GM12878 (cell line): Measurements from ENCODE around the gene MAB21L1. TPM values are rescaled to one million over a fixed set of nuclear protein-coding genes. Genes with fewer than 3 reads are reported as not detected.

ENCODE experiments used
- ATAC-seq: fragments of 200-7000 bp; cut with Tn5 transposase; 3 replicates; pipeline ENCODE4 v1.9.1; 2020; ENCODE audit warnings: mild to moderate bottlenecking, moderate library complexity
- BruUV-seq: library from RNA; stranded (reverse); fragments of 400-500 nt; replicated peaks from 2 replicates; lab custom pipeline; 2021; lab: Mats Ljungman, UMichigan
- CTCF ChIA-PET: fragments of 300-600 bp; sonication (Branson Sonifier 250); formaldehyde crosslinking; extraction: SDS; loops from one replicate; lab custom pipeline; 2021; ENCODE audit warnings: inconsistent platforms; lab: Yijun Ruan, JAX
- POLR2A ChIA-PET: fragments of 350-600 bp; formaldehyde crosslinking; extraction: SDS; loops from one replicate; lab custom pipeline; 2021; ENCODE audit warnings: inconsistent platforms; lab: Charles Lee
- RAD21 ChIA-PET: fragments of 300-600 bp; sonication (Branson Sonifier 250); formaldehyde crosslinking; loops from one replicate; lab custom pipeline; 2023; ENCODE audit warnings: antibody characterized with exemption; ENCODE audit not compliant: unreplicated experiment; lab: Charles Lee
- SMC1A ChIA-PET: fragments of 300-600 bp; sonication (Branson Sonifier 250); formaldehyde crosslinking; loops from one replicate; lab custom pipeline; 2023; ENCODE audit not compliant: unreplicated experiment, uncharacterized antibody; lab: Charles Lee
- DNase-seq: peaks from one replicate; pipeline ENCODE4 v3.0.0-alpha.2; 2011; ENCODE audit warnings: low read depth, low spot score
- FAIRE-seq: peaks from 3 replicates; lab custom pipeline; 2011; peaks lifted over from hg19 to GRCh38; lab: Jason Lieb, UNC
- H2AFZ ChIP-seq: 2 replicates; pipeline ENCODE4 v1.6.0; 2011; ENCODE audit warnings: low read depth, low read length, control low read depth; ENCODE audit not compliant: control insufficient read depth
- H3K27ac ChIP-seq: 2 replicates; pipeline ENCODE4 v1.5.1; 2011; ENCODE audit warnings: control low read depth; ENCODE audit not compliant: control insufficient read depth, insufficient read depth
- H3K27me3 ChIP-seq, 2 experiments: replicated peaks in 1 of 2; 2 replicates each; pipeline versions ENCODE4 v1.6.0 to v1.6.1; 2011; ENCODE audit warnings: low read length in 1 of 2; ENCODE audit not compliant: control insufficient read depth in 2 of 2, insufficient read depth in 2 of 2
- H3K36me3 ChIP-seq, 2 experiments: 2 replicates each; pipeline ENCODE4 v1.5.1; 2011; ENCODE audit warnings: low read length in 1 of 2; ENCODE audit not compliant: control insufficient read depth in 2 of 2, insufficient read depth in 2 of 2
- H3K4me1 ChIP-seq: 2 replicates; pipeline ENCODE4 v1.6.1; 2011; ENCODE audit warnings: mild to moderate bottlenecking, low read length, moderate library complexity, mixed read lengths; ENCODE audit not compliant: control insufficient read depth, insufficient read depth
- H3K4me2 ChIP-seq: 2 replicates; pipeline ENCODE4 v1.6.0; 2011; ENCODE audit warnings: control low read depth; ENCODE audit not compliant: control insufficient read depth, insufficient read depth
- H3K4me3 ChIP-seq: fragments of 200-600 bp; sonication (generic); 2 replicates; pipeline ENCODE4 v1.5.1; 2016
- H3K79me2 ChIP-seq: 2 replicates; pipeline ENCODE4 v1.6.0; 2011; ENCODE audit warnings: low read length; ENCODE audit not compliant: control insufficient read depth, insufficient read depth
- H3K9ac ChIP-seq: 2 replicates; pipeline ENCODE4 v1.8.0; 2011; ENCODE audit warnings: low read length, control low read depth, mixed read lengths; ENCODE audit not compliant: control insufficient read depth, insufficient read depth
- H3K9me3 ChIP-seq: replicated peaks from 3 replicates; pipeline ENCODE4 v1.5.1; 2011; ENCODE audit warnings: mild to moderate bottlenecking, low read length; ENCODE audit not compliant: control insufficient read depth, insufficient read depth
- H4K20me1 ChIP-seq: 2 replicates; pipeline ENCODE4 v1.6.0; 2011; ENCODE audit not compliant: control insufficient read depth, insufficient read depth
- ATF3 ChIP-seq: IDR thresholded peaks from 2 replicates; pipeline ENCODE4 v1.6.1; 2011; ENCODE audit warnings: low read depth, mild to moderate bottlenecking, low read length, moderate library complexity, borderline replicate concordance; ENCODE audit errors: extremely low read depth
- ATF7 ChIP-seq: fragments of 450-650 bp; IDR thresholded peaks from 2 replicates; pipeline ENCODE4 v1.6.1; 2016; ENCODE audit warnings: low read depth, mild to moderate bottlenecking
- BRCA1 ChIP-seq: IDR thresholded peaks from 2 replicates; pipeline ENCODE4 v1.6.1; 2011; ENCODE audit warnings: low read depth, low read length, improper control_type of control experiment
- EZH2 ChIP-seq: IDR thresholded peaks from 2 replicates; pipeline ENCODE4 v1.6.1; 2012; ENCODE audit warnings: low read depth, mild to moderate bottlenecking, control low read depth, inconsistent platforms, low read length, borderline replicate concordance; ENCODE audit not compliant: control insufficient read depth
- KLF5 ChIP-seq: fragments of 450-650 bp; IDR thresholded peaks from 2 replicates; pipeline ENCODE4 v1.6.1; 2014; ENCODE audit warnings: mild to moderate bottlenecking; ENCODE audit not compliant: partially characterized antibody
- MYB ChIP-seq: fragments of 150-350 bp; IDR thresholded peaks from 2 replicates; pipeline ENCODE4 v1.6.1; 2014; ENCODE audit warnings: mild to moderate bottlenecking, low read depth, low read length, borderline replicate concordance
- NFIC ChIP-seq: IDR thresholded peaks from 2 replicates; pipeline ENCODE4 v1.6.1; 2012; ENCODE audit warnings: low read depth, mild to moderate bottlenecking, inconsistent platforms, low read length, moderate library complexity
- NFXL1 ChIP-seq: fragments of 450-650 bp; IDR thresholded peaks from 2 replicates; pipeline ENCODE4 v1.6.1; 2017; ENCODE audit warnings: antibody characterized with exemption, mild to moderate bottlenecking, borderline replicate concordance
- POLR2AphosphoS5 ChIP-seq: IDR thresholded peaks from 2 replicates; pipeline ENCODE4 v1.6.1; 2011; ENCODE audit warnings: mild to moderate bottlenecking, low read length, inconsistent platforms
- SIN3A ChIP-seq: IDR thresholded peaks from 2 replicates; pipeline ENCODE4 v1.6.1; 2012; ENCODE audit warnings: low read depth, low read length, improper control_type of control experiment
- SP1 ChIP-seq: IDR thresholded peaks from one replicate; pipeline ENCODE4 v1.6.1; 2011; ENCODE audit warnings: low read depth, low read length
- ZNF24 ChIP-seq: fragments of 450-650 bp; IDR thresholded peaks from 2 replicates; pipeline ENCODE4 v1.6.1; 2017; ENCODE audit warnings: antibody characterized with exemption, mild to moderate bottlenecking
- WGBS: methylation state at CpG from one replicate; pipeline ENCODE4 v1.1.6; 2016; ENCODE audit warnings: low lambda C conversion rate; ENCODE audit not compliant: insufficient replicate concordance, insufficient coverage; ENCODE audit errors: missing lambda C conversion rate; 5-methylcytosine and 5-hydroxymethylcytosine counted together
- in situ Hi-C: fragments of 300-500 bp; cut with MboI; formaldehyde crosslinking; loops from 9 replicates; pipeline ENCODE4 v1.14.3; 2018; ENCODE audit warnings: mixed read lengths
- intact Hi-C: fragments of 100-400 bp; cut with micrococcal nuclease; formaldehyde crosslinking; loops from one replicate; pipeline ENCODE4 v1.14.2; 2022; ENCODE audit not compliant: unreplicated experiment
- polyA plus RNA-seq, 11 experiments: library from polyadenylated mRNA; depleted of rRNA in 4 of 11; unstranded in 6 of 11; stranded (reverse) in 5 of 11; fragments of >200 nt; fragmentation: Nextera tagmentation in 4 of 11; fragmentation: Illumina TruSeq in 1 of 11; extraction: Ambion mirVana in 4 of 11; extraction: Trizol in 1 of 11; gene quantifications; 1 replicate in 1 of 11; 2 replicates in 10 of 11; pipeline versions ENCODE4 v1.2.1 to v1.2.3, GENCODE V29; 2011 to 2016; ENCODE audit warnings: inconsistent platforms in 2 of 11, missing spikeins in 2 of 11, low read depth in 1 of 11
- total RNA-seq, 4 experiments: library from RNA; depleted of rRNA in 3 of 4; stranded (reverse); fragments of >200 nt in 3 of 4; fragmentation: Illumina TruSeq in 1 of 4; extraction: Trizol in 1 of 4; gene quantifications; 2 replicates each; pipeline versions ENCODE4 v1.2.1 to v1.2.3, GENCODE V29; 2013 to 2021
- TF ChIP-seq, protein P1 (sequence below): IDR thresholded peaks from 2 replicates; pipeline ENCODE4 v1.6.1; 2012; ENCODE audit warnings: improper control_type of control experiment, low read depth, low read length; ENCODE audit not compliant: insufficient replicate concordance
- TF ChIP-seq, protein P2 (sequence below): IDR thresholded peaks from 2 replicates; pipeline ENCODE4 v1.6.1; 2012; ENCODE audit warnings: low read length, inconsistent platforms
- TF ChIP-seq, protein P3 (sequence below): IDR thresholded peaks from 2 replicates; pipeline ENCODE4 v1.6.1; 2011; ENCODE audit warnings: low read depth, low read length, improper control_type of control experiment, borderline replicate concordance

The MAB21L1 gene
- total and polyA plus RNA-seq, 10 of the 15 experiments (the other 5 are each of a cell fraction or from before 2014, with no cell fraction given) = 0.01 to 0.05 TPM; not detected in 8

GRCh38 chr13:35472323-35472881, 4.1 kb downstream of the MAB21L1 start (continued):
- TF ChIP-seq, protein P1, sequence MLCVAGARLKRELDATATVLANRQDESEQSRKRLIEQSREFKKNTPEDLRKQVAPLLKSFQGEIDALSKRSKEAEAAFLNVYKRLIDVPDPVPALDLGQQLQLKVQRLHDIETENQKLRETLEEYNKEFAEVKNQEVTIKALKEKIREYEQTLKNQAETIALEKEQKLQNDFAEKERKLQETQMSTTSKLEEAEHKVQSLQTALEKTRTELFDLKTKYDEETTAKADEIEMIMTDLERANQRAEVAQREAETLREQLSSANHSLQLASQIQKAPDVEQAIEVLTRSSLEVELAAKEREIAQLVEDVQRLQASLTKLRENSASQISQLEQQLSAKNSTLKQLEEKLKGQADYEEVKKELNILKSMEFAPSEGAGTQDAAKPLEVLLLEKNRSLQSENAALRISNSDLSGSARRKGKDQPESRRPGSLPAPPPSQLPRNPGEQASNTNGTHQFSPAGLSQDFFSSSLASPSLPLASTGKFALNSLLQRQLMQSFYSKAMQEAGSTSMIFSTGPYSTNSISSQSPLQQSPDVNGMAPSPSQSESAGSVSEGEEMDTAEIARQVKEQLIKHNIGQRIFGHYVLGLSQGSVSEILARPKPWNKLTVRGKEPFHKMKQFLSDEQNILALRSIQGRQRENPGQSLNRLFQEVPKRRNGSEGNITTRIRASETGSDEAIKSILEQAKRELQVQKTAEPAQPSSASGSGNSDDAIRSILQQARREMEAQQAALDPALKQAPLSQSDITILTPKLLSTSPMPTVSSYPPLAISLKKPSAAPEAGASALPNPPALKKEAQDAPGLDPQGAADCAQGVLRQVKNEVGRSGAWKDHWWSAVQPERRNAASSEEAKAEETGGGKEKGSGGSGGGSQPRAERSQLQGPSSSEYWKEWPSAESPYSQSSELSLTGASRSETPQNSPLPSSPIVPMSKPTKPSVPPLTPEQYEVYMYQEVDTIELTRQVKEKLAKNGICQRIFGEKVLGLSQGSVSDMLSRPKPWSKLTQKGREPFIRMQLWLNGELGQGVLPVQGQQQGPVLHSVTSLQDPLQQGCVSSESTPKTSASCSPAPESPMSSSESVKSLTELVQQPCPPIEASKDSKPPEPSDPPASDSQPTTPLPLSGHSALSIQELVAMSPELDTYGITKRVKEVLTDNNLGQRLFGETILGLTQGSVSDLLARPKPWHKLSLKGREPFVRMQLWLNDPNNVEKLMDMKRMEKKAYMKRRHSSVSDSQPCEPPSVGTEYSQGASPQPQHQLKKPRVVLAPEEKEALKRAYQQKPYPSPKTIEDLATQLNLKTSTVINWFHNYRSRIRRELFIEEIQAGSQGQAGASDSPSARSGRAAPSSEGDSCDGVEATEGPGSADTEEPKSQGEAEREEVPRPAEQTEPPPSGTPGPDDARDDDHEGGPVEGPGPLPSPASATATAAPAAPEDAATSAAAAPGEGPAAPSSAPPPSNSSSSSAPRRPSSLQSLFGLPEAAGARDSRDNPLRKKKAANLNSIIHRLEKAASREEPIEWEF = no peak
- TF ChIP-seq NFIC = no peak
- TF ChIP-seq NFXL1 = no peak
- TF ChIP-seq EZH2 = no peak
- TF ChIP-seq ZNF24 = no peak

DNA sequence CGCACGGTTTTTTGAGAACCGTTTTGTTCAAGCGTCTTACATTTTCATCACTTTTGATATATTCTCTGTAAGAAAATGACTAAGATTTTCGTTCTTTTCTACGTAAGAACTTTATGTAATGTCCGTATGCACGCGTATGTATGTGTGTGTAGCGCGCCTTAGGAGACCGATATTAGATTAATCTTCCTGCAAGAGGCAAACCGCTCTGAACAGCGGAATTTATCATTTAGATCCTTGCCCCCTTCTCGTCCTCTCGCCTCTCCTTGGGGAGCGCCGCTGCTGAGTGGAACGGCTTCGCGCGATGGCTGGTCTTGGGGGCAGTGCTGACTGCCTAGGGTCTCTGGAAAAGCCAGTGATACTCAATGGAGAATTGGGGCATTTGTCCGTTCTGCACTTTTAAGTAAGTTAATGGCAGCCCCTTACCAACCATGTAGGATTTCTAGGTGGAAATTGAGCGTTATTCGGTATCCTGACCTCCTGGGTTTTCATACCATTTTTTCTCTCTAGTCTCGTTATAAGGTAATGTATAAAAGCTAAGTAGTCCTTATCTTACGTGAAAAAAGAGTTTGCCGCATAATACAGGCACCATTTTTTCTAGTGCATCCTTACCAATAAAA, 4.7 kb downstream of the MAB21L1 start:
- H3K4me1 ChIP-seq = no peaks in the 10 kb centered on the region
- no peak overlapping the region for H3K9ac ChIP-seq
- no peaks in the 10 kb centered on the region for H3K36me3 ChIP-seq
- 54% methylated on average over 28 of the region's 28 CpGs for WGBS
- in situ Hi-C loops = no loop called here
- no peak overlapping the region for H3K27ac ChIP-seq
- CTCF ChIA-PET = no interaction called here
- H3K4me3 ChIP-seq = no peak overlapping the region
- H3K79me2 ChIP-seq = no peaks in the 10 kb centered on the region
- no peak overlapping the region for H2AFZ ChIP-seq
- no peaks in the 10 kb centered on the region; the same call in 2 of the 3 replicates for H3K9me3 ChIP-seq
- FAIRE-seq (no peak), ATAC-seq (no peak), DNase-seq (no peak)
- POLR2A ChIA-PET = no interaction called here
- RAD21 ChIA-PET = no interaction called here
- intact Hi-C loops = no loop called here
- H3K27me3 ChIP-seq = peaks cover 11 to 27% of the 10 kb centered on the region in 2 experiments
- BruUV-seq = no TSS peak
- SMC1A ChIA-PET = no interaction called here
- no peaks in the 10 kb centered on the region for H4K20me1 ChIP-seq
- no peak overlapping the region for H3K4me2 ChIP-seq
- TF ChIP-seq ATF3 = no peak
- TF ChIP-seq, protein P2, sequence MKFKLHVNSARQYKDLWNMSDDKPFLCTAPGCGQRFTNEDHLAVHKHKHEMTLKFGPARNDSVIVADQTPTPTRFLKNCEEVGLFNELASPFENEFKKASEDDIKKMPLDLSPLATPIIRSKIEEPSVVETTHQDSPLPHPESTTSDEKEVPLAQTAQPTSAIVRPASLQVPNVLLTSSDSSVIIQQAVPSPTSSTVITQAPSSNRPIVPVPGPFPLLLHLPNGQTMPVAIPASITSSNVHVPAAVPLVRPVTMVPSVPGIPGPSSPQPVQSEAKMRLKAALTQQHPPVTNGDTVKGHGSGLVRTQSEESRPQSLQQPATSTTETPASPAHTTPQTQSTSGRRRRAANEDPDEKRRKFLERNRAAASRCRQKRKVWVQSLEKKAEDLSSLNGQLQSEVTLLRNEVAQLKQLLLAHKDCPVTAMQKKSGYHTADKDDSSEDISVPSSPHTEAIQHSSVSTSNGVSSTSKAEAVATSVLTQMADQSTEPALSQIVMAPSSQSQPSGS = no peak
- no peak for TF ChIP-seq MYB
- TF ChIP-seq, protein P3, sequence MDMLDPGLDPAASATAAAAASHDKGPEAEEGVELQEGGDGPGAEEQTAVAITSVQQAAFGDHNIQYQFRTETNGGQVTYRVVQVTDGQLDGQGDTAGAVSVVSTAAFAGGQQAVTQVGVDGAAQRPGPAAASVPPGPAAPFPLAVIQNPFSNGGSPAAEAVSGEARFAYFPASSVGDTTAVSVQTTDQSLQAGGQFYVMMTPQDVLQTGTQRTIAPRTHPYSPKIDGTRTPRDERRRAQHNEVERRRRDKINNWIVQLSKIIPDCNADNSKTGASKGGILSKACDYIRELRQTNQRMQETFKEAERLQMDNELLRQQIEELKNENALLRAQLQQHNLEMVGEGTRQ = no peak
- no peak for TF ChIP-seq POLR2AphosphoS5
- no peak for TF ChIP-seq SIN3A
- TF ChIP-seq ATF7 = no peak
- TF ChIP-seq SP1 = no peak
- no peak for TF ChIP-seq BRCA1
- TF ChIP-seq KLF5 = no peak
